Activated T-helper 9 cell treated with anti-CD3 and anti-CD28 coated beads, Interleukin-2, amount 50 U/mL, for 16 hours (primary cell): ENCODE data around the gene ANKRD40.

ENCODE experiments used
- DNase-seq: peaks from one replicate; pipeline ENCODE4 v3.0.0-alpha.2; 2020; ENCODE audit warnings: low read depth

The ANKRD40 gene

GRCh38 chr17:50668838-50669581 is 38.7 kb downstream of the ANKRD40 start:
- no peak for DNase-seq

- DNase-seq: no peak
Measured at GRCh38 chr17:50668025-50668837, 39.5 kb downstream of the ANKRD40 start.

- no peak for DNase-seq
Measured at GRCh38 chr17:50667259-50668024, 40.3 kb downstream of the ANKRD40 start.

- no peak for DNase-seq
Measured at GRCh38 chr17:50666316-50666715, 41.4 kb downstream of the ANKRD40 start.

GRCh38 chr17:50665838-50666237 is 41.9 kb downstream of the ANKRD40 start:
- no peak for DNase-seq

- no peak for DNase-seq
Measured at GRCh38 chr17:50664788-50665458, 42.8 kb downstream of the ANKRD40 start.

- DNase-seq: no peak
Measured at GRCh38 chr17:50663812-50664374, 43.8 kb downstream of the ANKRD40 start.

GRCh38 chr17:50662632-50663225 is 45.0 kb downstream of the ANKRD40 start:
- DNase-seq: no peak

- no peak for DNase-seq
Measured at GRCh38 chr17:50661795-50662391, 45.8 kb downstream of the ANKRD40 start.

GRCh38 chr17:50661348-50661747 is 46.4 kb downstream of the ANKRD40 start:
- no peak for DNase-seq

- DNase-seq: no peak
Measured at GRCh38 chr17:50660887-50661345, 46.8 kb downstream of the ANKRD40 start.

- DNase-seq: no peak
Measured at GRCh38 chr17:50660042-50660886, 47.5 kb downstream of the ANKRD40 start.

- DNase-seq: no peak
Measured at GRCh38 chr17:50659179-50659578, 48.5 kb downstream of the ANKRD40 start.

- no peak for DNase-seq
Measured at GRCh38 chr17:50658616-50659015, 49.1 kb downstream of the ANKRD40 start.

GRCh38 chr17:50657627-50658026 is 50.1 kb downstream of the ANKRD40 start:
- DNase-seq: no peak

- no peak for DNase-seq
Measured at GRCh38 chr17:50657054-50657453, 50.7 kb downstream of the ANKRD40 start.

GRCh38 chr17:50656509-50656908 is 51.2 kb downstream of the ANKRD40 start:
- DNase-seq: no peak

GRCh38 chr17:50653738-50654137 is 54.0 kb downstream of the ANKRD40 start:
- no peak for DNase-seq

- DNase-seq: no peak
Measured at GRCh38 chr17:50651661-50652060, 56.1 kb downstream of the ANKRD40 start.
